NCI-H2081 (cell line): Measurements from ENCODE around the gene ABO.
"Not testable (repeated sequence)": the region's sequence is repeated elsewhere in the genome, so short reads cannot be mapped to it uniquely, and the experiment has no call there.

ENCODE experiments used
- DNase-seq, 2 experiments: peaks; one replicate each; lab custom pipeline; 2025; lab: John Stamatoyannopoulos, UW

Gene ABO

DNA sequence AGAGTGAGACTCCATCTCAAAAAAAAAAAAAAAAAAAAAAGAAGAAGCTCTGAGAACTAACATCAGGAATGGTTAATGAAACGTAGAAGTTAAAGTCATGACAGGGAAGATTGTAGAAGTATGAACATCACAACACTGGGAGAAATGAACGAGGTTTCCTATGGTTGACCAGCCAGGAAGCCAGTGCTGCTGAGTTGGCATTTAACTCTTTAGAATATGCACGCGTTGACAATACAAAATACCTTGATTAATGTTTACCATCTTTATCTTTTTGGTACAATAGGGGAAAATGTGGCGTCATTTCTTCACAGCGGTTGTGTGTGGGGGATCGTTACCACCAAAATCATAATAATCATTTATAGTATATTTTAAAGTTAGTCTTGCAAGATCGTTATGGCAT, 32.0 kb downstream of the ABO start:
- DNase-seq = no peak

DNA sequence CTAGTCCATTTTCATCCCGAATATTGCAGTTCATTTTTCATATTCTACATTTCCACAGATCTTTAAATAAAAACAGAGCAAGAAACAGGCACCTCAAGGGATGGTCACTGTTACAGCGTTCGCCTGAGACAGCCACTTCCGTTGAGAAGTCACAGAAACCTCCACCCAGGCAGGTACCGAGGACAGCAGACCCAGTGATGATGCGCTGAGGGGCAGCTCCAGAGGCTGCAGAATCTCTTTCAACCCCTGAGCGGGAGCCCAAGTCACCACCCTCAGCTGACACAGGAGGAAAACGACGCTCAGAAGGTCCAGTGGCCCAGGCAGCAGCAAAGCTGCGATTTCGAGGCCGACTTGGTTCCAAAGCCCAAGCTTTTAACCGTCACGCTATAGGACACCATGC, 32.8 kb downstream of the ABO start:
- DNase-seq = no peak

DNA sequence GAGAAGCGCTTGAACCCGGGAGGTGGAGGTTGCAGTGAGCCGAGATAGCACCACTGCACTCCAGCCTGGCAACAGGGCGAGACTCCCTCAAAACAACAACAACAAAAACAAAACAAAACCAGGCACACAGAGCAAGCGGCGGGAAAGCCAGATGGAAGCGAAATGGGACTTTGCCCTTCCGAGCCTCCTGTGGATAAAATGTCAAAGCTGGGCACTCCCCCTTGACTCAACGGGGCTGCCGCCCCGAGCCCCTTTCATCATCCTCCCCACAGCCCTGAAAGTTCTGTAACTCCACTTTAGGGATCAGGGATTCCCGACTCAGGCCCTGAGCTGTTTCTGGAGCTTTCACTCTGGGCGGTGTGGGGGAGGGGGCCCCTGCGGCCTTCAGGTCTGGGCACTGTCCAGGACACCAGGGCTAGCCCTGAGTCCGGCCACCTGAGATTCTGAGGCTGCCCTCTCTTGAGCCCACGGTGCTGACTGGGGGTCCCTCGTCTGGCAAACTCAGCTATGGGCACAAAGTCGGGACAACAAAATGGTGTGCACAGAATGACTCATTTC, 35.4 kb downstream of the ABO start:
- DNase-seq = no peak

DNA sequence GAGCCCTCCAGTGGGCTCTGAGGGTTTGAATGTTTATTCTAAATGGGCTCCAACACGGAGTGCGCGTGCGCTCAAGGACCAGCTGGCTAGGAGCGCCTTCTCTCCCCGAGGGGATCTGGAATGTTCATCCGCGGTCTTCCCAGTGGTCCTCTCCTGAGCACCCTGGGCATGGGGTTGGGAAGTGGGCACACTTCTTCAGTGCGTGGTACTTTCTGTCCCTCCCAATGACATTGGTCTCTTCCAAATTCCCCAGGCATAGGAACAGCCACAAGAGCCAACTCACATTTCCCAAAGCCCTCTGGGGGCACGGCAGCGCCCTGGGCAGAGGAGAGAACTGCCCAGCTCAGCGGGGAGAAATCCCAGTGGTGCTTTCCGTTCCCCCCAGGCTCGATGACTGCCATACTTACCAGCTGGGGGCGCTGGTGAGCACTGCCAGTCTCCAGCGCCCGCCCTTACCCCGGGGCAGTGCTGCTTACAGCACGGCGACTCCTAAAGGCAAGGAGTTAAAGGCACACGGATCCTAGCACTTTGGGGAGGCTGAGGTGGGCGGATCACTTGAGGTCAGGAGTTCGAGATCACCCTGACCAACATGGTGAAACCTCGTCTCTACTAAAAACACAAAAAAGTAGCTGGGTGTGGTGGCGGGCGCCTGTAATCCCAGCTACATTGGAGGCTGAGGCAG, 36.0 kb downstream of the ABO start:
- DNase-seq = no peak

DNA sequence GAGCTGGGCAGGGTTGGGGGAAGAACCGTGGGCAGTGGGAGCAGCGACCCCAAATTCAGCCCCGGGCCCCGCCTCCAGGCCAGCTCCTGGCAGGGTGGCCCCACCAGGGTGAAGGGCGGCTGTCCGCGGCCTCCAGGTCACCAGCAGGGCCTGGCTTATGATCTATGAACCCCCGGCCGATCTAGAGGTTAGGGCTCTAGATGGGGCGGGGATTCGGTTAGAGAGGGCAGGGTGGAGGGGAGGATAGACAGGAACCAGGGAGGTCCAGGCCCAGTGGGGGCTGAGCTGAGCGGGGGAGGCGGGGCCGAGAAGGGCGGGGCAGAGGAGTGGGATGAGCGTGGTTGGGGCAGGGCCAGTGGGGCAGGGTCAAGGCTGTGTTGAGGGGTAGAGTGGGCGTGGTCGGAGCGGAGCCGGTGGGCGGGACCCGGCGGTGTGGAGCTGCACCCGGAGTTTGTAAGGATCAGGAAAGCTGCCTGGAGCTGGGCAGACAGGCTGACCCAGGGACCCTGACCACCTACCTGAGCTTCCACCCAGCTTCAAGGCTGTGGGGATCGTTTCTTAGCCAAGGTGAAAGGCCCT, 36.6 kb downstream of the ABO start:
- peak in 1 of 2 experiments; percentile 41 for DNase-seq

DNA sequence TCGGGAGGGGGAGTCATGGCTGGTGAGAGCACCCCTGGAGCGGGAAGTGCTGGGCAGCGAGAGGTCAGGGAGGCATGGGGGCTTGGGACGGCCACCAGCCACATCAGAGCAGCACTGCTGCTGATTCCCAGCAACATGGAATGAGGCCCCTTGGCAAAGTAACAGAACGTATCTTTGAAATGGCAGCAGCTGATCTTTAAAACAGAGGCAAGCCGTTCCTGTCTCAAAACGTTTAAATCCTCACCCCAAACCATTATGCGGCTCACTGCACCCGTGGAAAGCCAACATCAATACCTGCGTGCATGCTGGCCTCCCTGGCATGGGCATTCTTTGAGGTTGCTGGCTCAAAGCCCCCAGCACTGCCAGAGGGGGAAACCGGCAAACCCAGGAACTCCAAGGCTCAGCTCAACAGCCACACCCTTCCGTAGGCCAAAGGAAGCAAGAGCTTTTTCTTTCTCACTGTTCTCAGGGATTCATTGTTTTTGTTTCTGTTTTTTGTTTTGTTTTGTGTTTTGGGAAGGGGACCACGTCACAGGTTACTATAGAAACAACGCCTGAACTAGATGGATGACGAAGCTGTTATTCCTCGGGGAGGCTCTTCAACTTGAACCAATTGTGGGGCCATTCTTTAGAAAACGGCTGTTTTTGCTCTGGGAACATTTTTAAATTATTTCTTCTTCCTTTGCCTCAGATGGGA, 37.8 kb downstream of the ABO start:
- no peak for DNase-seq

DNA sequence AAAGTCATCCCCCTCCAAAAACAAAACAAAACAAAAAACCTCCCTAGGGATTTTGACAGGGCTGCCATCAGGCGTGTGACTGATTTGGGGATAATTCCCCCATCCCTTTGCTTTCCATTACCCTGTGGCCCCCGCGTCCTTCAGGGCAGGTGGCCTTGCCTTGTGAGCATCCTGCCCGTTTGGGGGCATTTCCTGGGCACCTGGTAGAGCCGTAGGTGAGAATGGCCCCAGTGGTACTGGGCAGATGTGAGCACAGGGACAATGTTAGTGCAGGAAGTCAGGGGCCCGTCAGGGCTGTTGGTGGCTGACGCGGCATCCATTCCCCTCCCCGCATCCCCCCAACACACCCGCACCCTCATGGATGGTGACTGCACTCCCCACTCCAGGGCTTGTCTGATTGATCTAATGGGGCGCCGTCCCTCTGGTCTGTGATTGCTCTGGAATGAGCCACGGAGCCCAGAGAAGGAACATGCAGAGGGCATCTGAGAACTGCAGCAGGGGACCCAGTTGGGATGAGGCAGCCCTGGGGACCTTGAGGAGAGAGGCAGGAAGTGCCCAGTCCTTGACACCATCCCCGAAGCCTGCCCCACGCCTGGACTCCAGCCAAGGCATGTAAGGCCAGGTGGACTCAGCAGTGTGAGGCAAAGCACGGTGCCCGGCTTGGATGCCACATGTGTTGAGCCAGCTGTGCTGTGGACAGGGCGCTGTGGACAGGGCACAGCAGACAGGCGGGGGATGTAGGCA, 38.5 kb downstream of the ABO start:
- DNase-seq = not testable (repeated sequence)

DNA sequence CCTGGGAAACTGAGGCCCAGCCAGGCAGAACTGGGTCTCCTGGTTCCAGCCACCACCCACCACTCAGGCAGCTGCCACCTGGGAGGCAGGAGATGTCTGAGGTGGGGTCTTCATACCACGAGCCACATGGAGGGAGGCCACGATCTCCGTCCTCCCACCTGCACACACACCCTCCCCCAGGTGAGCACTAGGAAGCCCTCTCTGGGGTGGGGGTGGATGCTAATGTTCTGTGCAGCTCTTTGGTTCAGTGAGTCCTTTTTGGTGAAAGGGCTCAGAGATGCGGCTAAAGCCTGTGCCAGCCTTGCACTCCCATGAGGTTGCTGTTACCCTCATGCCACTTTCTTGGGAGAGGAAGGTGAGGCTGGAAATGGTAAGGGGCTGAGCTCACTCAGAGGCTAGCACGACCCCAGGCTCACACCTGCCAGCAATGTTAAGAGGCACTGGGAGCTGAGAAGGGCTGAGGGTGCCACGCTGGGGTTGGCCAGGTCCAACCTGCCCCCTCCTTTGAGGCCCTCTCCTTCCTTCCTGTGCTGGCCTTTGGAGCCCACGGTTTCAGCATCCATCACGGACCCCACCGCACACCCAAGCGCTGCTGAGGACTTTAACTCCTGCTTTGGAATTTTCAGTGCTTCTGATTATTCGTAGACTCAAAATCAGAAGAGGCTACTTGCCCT, 39.3 kb downstream of the ABO start:
- no peak for DNase-seq

DNA sequence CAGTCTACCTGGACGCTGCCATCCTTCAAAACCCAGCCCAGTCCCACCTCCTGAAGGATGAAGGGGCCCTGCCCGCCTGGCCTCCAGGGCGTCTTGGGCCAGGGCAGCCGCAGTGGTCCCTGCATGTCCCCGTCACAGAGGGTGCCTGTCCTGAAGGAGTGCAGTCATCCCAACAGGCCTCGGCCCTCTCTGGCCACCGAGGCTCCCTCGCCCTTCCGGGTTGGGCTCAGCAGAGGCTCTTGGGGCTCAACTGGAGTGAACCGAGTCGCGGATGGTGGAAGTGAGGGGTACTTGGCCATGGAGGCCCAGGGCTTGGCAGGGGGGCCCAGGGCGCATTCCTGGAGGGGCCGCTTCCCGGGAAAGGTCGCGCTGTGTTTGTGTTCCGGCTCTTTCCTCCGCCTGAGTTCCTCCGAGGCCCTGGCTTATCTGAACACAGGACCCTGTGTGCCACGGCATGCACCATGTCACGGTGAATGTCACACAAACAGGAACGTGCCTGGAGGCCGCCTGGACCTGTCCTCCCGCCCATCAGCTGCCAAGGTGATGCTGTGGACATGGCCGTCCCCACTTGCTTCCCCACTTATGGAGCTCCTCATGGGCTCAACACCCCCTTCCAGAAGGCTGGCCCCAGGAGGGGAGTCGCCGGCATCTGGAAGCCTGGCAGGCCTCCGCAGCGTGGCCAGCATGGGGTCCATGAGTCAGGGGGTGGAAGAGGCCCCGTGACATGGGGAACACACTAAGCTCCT, 40.3 kb downstream of the ABO start:
- DNase-seq = no peak

DNA sequence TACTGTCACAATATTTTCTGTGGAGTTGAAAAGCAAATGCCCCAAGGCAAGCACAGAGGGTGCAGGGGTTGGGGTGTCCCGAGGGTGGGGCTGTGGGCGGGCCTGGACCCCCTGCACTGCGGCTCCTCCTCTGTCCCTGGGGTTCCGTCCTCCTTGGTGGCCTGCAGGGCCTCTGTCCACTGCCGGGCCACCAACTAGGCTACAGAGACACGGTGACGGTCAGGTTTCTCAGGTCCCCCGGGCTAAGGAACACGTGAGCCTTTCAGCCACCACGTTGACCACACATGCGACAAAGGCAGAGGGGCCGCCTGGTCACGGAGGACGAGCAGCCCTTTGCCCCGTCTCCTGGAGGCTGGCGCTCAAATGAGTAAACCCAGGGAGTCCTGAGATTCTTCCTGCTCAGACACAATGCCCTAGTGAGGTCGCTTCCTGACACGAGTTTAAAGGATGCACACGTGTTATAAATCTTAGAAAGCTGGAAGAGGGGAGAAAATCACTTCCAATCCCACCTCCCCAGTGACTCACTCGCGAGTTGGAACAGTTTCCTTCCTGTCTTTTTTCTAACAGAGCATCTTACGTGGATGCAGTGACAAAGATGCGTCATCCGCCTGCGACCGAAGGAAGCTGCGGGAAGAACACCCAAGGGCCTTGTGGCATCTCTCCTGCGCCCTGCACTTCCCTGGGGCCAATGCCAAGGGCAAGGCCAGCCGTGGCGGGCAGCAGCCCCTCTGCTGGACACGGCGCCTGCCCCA, 41.1 kb downstream of the ABO start:
- DNase-seq = no peak

DNA sequence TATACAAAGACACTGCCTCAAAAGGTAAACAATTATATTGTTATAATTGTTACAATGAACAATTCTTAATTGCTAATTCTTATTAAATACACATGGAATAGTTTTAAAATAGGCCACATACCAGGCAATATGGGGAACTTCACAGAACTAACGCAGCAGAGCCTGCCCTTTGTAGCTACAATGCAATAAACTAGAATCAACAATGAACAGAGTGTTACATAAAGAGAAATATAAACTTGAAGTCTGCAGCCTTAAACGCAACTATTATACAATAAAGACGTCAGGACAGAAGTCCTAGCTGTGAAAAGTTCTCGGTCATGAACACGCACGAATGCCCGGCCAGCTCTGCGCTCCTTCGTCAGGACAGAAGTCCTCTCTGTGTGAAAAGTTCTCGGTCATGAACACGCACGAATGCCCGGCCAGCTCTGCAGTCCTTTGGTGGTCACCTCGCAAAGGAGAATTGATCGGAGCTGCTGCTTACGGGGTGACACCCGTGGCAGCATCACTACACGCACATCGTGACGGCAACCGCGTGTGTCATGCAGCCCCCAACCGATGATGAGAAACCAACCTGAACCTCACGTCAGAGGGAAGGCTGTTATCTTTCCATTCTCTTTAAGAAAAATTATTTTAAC, 43.0 kb downstream of the ABO start:
- DNase-seq = not testable (repeated sequence)

DNA sequence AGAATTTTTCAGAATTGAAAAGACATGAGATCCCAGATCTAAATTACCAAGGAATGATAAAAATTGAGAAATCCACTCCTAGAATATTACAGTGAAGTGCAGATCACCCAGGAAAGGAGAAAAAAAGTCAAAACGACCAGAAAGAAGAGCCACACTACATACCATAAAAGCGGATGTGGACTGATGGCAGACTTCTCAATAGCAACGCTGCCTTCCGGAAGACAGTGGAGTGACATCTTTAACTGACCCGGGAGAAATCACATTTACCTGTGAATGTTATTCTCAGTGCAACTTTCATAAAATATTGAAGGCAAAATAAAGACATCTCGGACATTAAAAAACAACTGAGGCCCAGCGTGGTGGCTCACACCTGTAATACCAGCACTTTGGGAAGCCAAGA, 44.5 kb downstream of the ABO start:
- not testable (repeated sequence) for DNase-seq

DNA sequence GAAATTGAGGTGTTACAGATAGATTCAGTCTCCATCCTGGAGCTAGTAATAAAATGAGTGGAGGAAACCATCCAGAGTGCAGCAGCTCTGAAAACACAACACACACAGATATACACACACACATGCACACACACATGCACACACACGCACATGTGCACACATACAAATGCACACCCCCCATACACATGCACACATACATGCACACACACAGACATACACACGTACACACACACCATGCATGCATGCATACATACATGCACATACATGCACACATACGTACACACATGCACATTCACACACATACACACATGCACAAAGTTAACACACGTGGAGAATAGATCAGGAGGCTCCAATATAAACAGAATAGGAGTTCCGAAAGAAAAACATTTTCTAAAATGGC, 44.9 kb downstream of the ABO start:
- no peak for DNase-seq

DNA sequence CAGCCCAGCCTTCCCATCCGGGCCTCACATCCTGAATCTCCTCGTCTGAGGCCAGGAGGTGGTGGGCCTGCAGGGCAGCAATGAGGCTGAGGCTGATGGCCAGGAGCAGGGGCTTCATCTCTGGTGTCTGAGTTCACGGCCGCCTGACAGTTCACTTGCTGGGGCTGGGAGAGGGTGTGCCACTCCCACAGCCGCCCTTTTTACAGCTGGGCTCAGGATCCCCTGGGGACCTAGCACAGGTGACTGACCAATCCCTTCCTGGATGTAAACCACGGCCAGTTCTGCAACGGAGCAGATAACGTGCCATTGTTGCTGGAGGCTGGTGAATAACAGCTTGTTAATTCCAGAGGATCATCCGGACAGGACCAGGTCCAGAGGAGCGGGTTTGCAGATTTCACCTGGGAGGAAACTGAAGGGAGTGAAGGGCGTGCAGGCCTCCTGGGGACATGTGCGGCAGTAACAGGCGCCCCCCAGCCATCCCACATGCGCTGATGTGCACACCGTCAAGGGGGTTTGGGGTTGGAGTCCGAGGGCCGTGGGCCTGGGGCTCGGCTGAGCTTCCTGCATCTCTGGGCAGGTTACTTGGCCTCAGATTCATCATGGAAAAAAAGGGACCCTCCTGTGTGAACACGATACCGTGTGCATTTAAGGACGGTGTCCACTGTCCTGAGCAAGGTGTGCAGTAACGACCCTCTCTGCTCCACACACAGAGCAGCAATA, 46.4 kb downstream of the ABO start:
- DNase-seq = not testable (repeated sequence)

DNA sequence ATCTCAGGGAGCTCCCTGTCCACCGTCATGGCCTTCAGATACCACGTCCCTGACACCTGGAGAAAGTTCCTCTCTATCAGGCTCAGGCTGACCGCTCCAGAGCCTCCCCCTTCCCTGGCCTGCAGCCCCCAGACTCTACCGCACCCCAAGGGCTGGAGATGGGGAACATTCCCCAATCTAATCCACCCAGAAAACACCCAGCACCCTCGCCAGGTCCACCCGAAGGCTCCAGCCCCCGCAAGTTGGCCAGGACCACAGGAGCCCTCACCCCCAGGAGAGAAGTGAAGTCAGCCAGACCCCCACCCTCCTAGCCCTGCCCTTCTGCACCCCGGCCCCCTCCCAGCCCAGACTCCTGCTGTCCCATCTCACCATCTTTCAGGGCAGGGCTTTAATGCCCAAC, 47.0 kb downstream of the ABO start:
- not testable (repeated sequence) for DNase-seq

DNA sequence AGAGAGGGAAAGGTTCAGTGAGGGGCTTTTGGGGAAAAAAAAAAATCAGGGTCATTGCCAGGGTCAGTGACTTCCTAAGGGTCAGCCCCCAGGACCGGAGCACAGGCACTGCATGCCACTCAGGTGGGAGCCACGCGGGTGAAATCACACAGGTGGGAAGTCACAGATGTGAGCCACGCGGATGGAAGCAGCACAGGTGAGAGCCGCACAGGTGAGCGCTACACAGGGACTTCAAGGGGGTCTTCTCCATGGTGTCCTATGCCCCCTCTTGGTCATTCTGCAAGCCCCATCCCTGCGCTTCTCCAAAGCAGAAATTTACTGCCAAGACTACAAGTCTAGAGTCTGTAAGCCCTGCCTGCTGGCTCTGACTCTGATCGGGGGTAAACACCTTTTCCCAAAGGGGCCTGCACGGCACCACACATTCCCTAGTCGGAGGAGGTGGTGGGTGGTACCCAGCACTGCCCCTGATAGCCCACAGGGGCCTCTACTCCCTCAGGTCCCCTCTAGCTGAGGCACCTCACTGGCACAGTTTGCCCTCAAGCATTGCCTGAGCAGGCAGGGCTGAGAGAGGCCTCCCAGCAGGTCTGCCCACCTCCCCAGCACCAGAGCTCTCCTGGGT, 47.6 kb downstream of the ABO start:
- DNase-seq = no peak

DNA sequence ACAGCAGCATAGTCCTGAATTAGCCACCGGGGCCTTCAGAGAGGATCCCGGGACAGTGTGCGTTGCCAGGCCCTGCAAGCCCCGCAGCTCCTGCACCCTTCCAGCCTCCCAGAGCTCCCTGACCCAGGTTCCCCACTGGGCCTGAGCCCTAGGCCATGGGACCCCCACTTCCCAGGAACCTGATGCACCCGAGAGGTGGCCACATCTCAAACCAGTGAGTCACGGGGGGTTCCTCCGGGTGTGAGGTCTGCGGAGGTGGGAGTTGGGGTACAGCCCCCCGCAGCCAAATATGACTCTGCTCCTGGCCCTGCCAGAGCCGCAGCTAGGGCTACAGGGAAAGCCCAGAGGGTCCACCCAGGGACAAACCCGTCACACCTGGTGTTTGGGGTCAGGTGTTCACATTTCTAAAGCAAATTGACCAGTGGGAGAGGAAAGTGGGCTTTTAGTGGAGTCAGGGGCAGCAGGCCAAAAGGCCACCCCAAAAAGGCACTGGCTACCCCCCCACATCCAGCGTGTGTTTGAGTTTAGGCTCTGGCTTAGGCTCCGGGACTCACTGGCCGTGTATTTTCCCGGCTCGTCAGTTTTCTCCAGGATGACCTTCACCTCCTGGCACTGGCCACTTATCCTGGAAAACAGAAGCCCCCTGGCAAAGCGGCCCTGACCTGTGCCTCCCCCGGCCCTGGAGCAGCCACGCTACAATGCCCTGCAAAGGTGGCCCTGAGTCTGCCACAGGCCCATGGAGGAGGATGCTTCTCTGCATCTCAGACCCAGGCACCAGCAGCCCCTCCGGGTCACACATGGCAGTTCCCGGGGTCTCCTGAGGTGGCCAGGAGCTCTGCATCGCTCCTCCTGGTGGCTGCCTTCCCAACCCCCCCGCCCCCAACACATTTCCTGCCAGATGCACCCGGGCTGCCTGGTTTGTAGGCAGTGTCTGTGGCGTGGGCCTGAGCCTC, 48.5 kb downstream of the ABO start:
- DNase-seq = no peak
